ENCODE data around the gene SCO1.

The SCO1 gene

DNA sequence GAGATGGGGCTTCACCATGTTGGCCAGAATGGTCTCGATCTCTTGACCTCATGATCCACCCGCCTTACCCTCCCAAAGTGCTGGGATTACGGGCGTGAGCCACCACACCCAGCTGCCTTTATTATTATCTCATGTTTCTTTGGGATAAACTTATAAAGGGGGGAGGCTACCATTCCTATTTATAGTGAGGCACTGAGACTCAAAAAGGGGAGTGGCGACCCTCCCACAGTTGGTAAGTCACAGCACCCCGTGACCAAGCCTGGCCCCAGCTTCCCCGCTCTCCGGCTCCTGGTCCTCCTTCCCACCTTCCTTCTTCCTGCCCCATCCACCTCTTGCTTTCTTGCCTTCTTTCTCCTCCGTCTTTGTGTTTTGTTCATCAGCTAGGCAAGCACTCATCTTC, 45.4 kb downstream of the SCO1 start:
- no peak for DNase-seq

DNA sequence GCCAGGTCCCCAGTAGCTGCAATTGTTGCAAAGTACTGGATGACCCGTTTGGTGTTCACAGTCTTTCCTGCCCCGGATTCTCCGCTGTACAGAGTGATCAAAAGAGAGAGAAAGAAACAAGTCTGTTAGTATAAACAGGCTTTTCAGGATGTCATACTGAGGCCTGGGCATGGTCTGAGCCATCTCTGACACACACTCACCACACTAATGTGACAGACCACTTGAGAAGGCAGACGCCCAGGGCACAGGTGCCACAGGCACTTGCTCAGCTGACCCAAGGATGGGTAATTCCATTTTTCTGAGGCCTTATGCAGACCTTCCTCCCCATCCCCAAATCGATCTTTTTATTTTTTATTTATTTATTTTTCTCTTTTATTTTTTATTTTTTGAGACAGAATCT, 47.7 kb downstream of the SCO1 start:
- DNase-seq: no peak

DNA sequence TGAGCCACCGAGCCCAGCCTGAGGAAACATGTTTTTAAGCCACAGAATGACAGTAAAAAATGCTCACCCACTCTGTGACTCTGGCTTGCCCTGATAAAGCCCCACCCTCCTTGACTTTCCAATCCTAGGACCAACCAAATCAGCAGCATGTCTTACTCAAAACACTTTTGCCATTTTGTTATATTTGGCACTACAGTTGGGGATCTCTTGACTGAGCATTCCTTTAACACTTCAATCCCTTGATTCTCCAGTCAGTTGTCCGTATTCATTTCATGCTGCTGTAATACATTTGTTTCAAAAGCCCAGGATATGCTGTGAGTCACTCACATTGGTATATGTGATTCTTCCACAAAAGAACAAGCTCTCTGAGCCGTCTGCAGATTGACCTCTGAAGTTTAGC, 48.4 kb downstream of the SCO1 start:
- DNase-seq: no peak

DNA sequence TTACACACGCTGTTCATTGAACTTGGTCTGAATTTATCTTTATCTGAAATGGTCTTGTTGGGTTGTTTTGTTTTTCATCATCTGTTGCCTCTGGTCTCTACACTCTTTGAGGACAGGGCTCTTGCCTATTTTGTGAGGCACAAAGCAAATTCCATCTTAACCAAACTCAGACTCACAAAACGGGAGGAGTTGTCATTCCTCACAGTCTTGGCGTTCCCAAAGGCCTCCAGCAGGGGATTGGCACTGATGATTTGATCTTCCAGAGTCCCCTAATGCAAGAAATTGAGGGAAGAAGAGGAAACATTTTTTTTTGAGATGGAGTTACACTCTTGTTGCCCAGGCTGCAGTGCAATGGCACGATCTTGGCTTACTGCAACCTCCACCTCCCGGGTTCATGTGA, 49.0 kb downstream of the SCO1 start:
- no peak for DNase-seq

DNA sequence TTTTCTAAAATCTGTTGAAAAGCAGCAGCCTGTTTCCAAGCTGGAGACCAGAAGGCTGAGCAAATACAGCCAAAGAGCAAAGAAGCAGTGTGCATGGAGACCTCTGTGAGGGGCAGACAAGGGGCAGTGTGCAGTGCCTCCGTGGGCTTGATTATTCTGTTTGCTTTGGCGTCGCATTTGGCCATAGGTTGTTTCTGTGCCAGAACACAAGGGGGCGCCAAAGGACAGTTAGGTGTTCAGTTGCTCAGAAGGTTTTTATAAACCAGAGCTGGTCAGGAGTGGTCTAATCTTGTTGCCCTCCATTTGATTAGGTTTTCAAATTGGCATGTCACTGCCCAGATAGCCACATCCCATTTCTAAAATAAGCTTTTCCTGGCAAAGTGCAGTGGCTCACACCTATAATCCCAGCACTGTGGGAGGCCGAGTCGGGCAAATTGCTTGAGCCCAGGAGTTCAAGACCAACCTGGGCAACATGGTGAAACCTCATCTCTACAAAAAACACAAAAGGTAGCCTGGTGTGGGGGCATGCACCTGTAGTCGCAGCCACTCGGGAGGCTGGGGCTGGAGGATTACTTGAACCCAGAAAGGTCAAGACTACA, 50.8 kb downstream of the SCO1 start:
- peak; percentile 7 to 59 (median 9) for DNase-seq

DNA sequence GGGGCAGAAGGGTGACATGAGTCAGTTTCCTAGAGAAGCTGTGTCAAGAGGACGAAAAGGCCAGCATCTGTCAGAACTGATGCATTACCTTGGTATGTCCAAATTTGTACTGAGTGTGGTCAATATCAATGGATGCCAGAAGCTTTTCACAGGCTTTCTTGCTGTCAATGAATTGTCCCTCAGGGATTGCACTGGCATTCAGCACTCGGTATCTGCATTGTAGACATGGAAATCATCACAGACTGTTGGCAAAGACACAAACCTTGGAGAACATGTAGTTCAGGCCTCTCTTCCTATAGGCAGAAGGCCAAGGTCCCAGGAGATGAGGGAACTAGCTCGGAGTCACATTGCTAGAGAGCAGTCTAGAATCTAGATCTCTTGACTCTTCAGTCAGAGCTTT, 56.9 kb downstream of the SCO1 start:
- DNase-seq: no peak

DNA sequence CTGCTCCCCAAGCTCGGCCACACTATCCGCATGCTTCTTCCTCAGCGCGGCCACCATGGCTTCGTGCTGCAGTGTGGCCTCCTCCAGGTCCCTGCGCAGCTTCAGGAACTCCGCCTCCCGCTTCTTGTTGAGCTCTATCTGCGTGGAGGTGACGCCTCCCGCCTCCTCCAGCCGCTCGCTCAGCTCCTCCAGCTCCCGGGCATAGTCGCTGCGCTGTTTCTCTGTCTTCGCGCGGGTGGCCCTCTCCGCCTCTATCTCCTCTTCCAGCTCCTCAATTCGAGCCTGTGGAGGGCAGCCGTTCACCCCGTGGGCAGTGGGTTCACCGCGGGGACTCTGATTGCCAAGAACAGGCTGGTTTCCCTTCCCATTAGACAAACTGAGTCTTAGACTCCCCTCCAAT, 59.2 kb downstream of the SCO1 start:
- no peak for DNase-seq

DNA sequence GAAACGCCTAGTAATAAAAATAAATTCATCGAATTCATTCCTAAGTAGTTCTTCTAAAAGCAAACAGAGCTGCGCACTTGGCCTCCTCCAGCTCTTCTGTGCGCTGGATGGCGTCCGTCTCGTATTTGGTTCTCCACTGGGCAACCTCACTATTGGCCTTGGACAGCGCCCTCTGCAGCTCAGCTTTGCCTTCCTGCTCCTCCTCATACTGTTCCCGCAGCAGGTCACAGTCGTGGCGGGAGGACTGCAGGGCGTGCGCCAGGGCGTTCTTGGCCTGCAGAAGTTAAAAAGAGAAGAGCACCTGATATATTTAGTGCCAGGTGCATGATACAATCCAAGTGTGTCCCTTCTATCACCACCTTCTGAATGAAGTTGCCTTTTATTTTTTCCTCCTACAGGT, 62.0 kb downstream of the SCO1 start:
- no peak for DNase-seq

DNA sequence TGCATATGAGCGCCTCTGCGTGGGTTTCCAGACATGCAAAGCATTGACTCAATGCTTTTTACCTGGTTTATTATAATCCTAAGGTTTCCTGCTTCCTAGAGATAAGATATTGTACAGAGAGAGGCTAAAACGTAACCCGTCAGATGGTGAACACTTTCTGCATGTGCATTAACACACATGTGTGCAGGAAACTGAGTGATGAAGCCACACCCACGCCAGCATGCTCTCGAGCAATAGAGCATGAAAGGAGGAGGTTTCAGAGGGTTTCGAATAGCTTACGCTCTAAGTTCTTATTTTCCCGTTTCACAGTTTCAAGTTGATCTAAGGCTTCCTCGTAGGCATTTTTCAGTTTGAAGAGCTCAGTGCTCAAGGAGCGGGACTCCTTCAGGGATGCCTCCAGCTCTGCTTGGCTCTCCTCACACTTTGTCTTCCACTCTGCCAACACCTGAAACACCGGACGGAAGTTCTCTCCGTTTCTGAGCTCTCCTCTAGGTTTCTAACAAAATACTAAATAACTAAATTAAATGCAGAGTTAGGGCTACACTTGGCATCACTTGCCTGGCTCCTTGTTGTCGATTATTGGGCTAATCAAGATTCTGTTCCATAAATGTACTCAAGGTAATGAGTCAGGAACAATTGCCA, 63.5 kb downstream of the SCO1 start:
- no peak for DNase-seq

DNA sequence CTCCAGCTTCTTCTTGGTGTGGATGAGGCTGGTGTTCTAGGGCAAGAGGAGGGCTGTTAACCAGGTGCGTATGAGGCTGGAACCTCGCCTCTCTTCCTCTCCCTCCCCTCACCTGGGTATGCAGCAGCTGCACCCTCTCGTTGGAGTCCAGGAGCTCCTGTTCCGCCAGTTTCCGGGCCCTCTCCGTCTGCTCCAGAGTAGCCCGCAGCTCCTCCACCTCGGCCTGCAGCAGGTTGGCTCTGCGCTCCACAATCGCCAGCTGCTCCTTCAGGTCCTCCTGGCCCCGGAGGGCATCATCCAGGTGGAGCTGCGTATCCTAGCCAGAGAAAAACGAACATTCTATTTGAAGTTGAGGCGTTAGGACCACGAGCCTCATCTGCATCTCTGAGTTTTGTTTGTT, 65.6 kb downstream of the SCO1 start:
- DNase-seq: no peak

DNA sequence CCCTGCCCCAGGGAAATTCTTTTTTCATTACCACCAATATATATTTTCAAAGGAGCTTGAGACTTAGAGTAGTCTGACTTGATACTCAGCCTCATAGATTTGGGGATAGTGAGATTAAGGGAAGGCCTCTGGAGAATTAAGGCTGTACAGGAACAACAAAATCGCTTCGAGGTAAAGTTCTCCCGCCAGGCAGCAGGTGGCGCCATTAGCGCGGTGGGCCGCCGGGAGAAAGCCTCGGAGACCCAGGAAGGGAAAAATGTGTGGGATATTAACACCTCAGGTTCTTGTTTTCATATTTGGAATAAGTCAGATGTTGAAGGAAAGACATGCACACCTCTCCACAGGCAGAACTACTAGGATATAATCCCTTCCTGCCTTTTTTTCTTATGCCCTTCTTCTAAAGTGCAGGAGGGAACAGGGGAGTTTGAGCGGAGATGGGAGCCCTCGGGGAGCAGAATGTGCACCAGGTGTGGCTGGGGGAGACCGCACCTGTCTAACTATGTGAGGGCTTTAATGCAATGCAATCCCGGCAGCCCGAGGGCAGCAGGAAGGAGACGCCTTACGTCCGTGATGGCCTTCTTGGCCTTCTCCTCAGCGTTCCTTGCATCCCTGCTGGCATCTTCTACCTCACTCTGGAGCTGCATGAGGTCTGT, 66.2 kb downstream of the SCO1 start:
- peak in 1 of 3 experiments; percentile 2 for DNase-seq

DNA sequence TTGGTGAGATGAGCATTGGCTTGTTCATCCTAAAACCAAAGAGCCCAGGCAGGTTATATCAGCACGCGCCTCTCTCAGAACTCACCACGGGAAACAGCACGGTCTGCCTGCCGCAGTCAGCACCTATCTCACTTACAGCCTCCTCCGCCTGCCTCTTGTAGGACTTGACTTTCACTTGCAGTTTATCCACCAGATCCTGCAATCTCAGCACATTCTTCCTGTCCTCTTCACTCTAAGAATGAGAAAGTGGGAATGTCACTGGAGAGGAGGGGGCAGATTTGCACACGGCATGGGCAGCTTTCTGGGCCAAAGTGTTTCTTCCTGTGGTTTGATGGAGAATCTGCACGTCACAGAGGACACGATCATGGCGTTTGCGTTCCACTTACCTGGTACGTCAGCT, 67.6 kb downstream of the SCO1 start:
- no peak for DNase-seq

DNA sequence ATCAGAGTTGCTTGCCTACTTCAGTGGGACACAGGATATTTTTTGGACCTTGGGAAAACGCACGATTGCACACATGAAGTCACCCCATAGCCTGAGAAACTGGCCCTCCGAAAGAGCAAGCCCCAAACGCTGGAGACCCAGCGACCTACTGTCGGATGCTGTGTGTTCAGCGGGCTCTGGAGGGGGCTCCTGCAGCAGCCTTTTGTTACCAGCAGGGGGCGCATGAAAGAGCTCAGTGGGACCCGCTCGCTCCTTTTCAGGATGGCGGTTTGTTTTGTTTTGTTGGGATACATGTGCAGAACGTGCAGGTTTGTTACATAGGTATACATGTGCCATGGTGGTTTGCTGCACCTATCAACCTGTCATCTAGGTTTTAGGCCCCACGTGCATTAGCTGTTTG, 68.6 kb downstream of the SCO1 start:
- DNase-seq: no peak

DNA sequence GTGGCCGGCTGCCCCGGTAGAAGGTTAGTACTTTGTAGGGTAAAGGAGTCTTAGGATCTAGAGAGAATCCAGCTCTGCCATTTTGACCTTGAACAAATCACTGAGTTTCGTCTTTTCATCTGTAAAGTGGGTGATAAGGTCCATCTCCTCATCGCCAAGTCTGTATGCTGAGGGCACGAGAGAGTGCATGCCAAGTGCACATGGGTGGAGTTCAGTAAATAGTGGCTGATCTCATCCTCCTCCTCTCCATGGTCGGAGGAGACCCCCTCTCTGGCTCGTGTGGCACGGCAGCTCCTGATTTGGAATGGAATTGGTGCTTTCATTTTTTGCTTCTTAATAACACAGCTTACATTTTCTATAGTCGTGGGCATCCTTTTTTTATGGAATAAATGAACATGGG, 70.9 kb downstream of the SCO1 start:
- no peak for DNase-seq

DNA sequence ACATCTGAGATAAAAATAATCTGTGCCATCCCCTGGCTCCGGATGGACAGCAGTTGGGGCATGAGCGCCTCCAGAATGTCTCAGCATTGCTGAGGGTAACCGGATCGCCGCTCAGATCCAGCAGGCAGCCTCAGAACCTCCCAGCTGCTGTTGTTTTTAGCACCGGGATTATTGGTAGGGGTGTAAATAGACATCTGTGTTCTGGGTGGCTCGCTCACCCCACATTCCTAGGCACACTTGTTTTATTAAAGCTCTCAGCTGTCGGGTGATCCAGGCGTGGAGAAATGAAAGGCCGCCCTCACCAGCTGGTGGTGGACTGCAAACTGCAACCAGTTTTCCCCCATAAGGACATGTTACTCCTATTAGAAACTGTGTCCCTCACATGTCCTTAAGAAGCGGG, 72.4 kb downstream of the SCO1 start:
- no peak for DNase-seq

DNA sequence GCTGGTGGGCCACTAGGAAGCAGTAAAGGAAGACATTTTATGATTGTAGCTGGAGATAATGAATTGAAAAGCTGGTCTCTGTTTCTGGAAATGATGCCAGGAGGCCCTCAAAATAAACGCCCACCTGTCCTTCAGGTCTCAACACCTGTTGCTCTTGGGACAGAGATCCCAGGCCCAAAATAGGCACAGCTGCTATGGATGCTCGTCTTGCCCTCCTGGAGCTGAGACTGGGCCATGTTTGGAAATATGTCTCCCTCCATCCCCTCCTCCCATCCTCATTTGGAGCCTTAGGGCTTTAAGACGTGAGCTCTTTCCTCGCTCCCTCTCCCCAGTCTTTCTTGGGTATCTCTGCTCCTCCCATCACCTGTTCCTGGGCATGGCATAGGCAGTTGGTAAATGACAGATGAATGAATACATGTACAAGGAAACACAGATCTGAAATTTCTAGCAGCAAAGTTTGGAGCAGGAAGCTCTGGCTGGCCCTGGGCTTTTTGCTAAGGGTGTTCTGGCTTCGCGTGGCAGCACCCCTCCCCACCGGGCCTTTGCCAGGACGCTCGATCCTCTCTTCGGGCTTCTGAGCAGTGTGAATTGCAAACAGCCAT, 73.5 kb downstream of the SCO1 start:
- DNase-seq: no peak

DNA sequence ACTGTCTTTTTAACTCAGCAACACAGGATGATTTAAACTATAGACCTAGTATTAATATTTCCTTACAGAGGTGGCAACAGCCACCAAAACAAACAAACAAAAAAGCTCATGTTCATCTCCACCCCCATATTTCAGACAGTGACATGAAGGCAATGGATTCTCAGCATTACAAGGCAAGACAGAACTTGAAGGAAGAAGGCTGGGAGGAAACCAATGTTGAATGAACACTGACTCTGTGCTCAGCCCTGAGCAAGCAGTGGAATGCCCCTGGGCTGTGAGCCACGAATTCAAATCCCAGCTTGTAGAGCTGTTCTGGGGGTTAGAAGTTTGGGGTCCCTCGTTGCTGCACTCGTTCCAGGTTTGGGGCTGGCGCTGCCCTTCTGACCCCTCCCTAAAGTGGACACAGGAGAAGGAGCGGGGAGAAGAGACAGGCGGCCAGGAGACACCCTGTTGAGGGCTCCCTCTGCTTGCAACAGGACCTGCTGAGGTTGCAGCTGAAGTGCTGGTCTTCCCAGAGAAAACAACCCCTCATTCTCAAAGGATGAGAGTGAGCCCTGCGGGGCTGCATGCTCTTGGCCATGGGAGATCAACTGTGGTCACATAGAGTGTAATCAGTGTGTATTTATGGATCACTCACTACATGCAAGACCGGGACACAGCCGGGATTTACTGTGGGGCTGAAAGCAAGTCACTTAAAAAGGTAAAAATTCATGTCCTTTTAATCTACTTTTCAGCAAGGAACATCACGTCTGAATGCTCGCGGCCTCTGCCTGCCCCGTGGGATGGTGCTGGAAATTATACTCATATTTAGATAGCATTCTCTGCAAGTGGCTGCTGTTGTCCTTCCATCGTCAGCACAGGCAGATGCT, 74.5 kb downstream of the SCO1 start:
- no peak for DNase-seq
